HFFc6 (cell line): ENCODE measurements around the gene CRPPA. TPM values are rescaled to one million over a fixed set of nuclear protein-coding genes. Genes with fewer than 3 reads are reported as not detected.

Source experiments
- DNase-seq: peaks from one replicate; pipeline ENCODE4 v3.0.0-alpha.2; 2018
- H3K27ac Mint-ChIP-seq: 2 replicates; pipeline ENCODE4 v1.8.0; 2020; ENCODE audit warnings: mild to moderate bottlenecking, mixed read lengths
- H3K27me3 Mint-ChIP-seq: 2 replicates; pipeline ENCODE4 v1.8.0; 2021; ENCODE audit warnings: mild to moderate bottlenecking, moderate library complexity, mixed read lengths; ENCODE audit not compliant: insufficient read depth
- H3K36me3 Mint-ChIP-seq: 2 replicates; pipeline ENCODE4 v1.8.0; 2021; ENCODE audit warnings: low read depth, mixed read lengths
- H3K4me1 Mint-ChIP-seq: 2 replicates; pipeline ENCODE4 v1.8.0; 2020; ENCODE audit warnings: low read depth, mixed read lengths
- H3K4me3 Mint-ChIP-seq: 2 replicates; pipeline ENCODE4 v1.8.0; 2020; ENCODE audit warnings: mild to moderate bottlenecking, moderate library complexity, mixed read lengths
- H3K9me3 Mint-ChIP-seq: 2 replicates; pipeline ENCODE4 v1.8.0; 2020; ENCODE audit warnings: mild to moderate bottlenecking, mixed read lengths
- CTCF ChIP-seq: fragments of 200-600 bp; sonication (generic); IDR thresholded peaks from 2 replicates; pipeline ENCODE4 v1.5.0; 2021; ENCODE audit warnings: antibody characterized with exemption, mild to moderate bottlenecking
- total RNA-seq, 6 experiments: library from RNA; stranded (reverse); fragmentation: NEBNext Ultra II Directional; extraction: Animal tissue kit (Norgen Biotek cat#: 25700); gene quantifications; 2 replicates in 1 of 6; 3 replicates in 5 of 6; pipeline ENCODE4 v1.2.3, GENCODE V29; 2021

Gene CRPPA
- total RNA-seq, 6 experiments from 2014 or later: 2.3 to 3.1 (median 2.5) TPM

GRCh38 chr7:16422917-16423316 is 1.6 kb upstream of the CRPPA start:
- peaks cover 5% of the 10 kb centered on the region; the same call in 1 of the 2 replicates for H3K27me3 Mint-ChIP-seq
- H3K9me3 Mint-ChIP-seq: no peaks in the 10 kb centered on the region
- no peak overlapping the region for H3K4me3 Mint-ChIP-seq
- no peak for DNase-seq
- H3K4me1 Mint-ChIP-seq: peaks cover 59% of the 10 kb centered on the region
- peaks cover 6% of the 10 kb centered on the region for H3K36me3 Mint-ChIP-seq
- no peak for TF ChIP-seq CTCF
- no peak overlapping the region; the same call in 1 of the 2 replicates for H3K27ac Mint-ChIP-seq

- TF ChIP-seq CTCF: no peak
- H3K4me1 Mint-ChIP-seq: peaks cover 67% of the 10 kb centered on the region
- no peak for DNase-seq
- H3K9me3 Mint-ChIP-seq: no peaks in the 10 kb centered on the region
- peaks cover 5% of the 10 kb centered on the region; the same call in 1 of the 2 replicates for H3K27me3 Mint-ChIP-seq
- H3K27ac Mint-ChIP-seq: peak overlapping the region; percentile 93
- peaks cover 6% of the 10 kb centered on the region for H3K36me3 Mint-ChIP-seq
- H3K4me3 Mint-ChIP-seq: peak overlapping the region; percentile 77
Observed at GRCh38 chr7:16422103-16422435, 731 bp upstream of the CRPPA start.

GRCh38 chr7:16420649-16421332 is 547 bp downstream of the CRPPA start:
- H3K27me3 Mint-ChIP-seq: peaks cover 5% of the 10 kb centered on the region; the same call in 1 of the 2 replicates
- TF ChIP-seq CTCF: peak; percentile 61
- peaks cover 6% of the 10 kb centered on the region for H3K36me3 Mint-ChIP-seq
- H3K9me3 Mint-ChIP-seq: no peaks in the 10 kb centered on the region
- H3K4me3 Mint-ChIP-seq: peak overlapping the region; percentile 84
- peaks cover 67% of the 10 kb centered on the region for H3K4me1 Mint-ChIP-seq
- DNase-seq: peak; percentile 66
- H3K27ac Mint-ChIP-seq: peak overlapping the region; percentile 90

GRCh38 chr7:16420329-16420648 is 1.0 kb downstream of the CRPPA start:
- peaks cover 6% of the 10 kb centered on the region for H3K36me3 Mint-ChIP-seq
- peak overlapping the region; percentile 90 for H3K27ac Mint-ChIP-seq
- no peak for TF ChIP-seq CTCF
- peaks cover 5% of the 10 kb centered on the region; the same call in 1 of the 2 replicates for H3K27me3 Mint-ChIP-seq
- DNase-seq: no peak
- peak overlapping the region; percentile 84 for H3K4me3 Mint-ChIP-seq
- no peaks in the 10 kb centered on the region for H3K9me3 Mint-ChIP-seq
- H3K4me1 Mint-ChIP-seq: peaks cover 69% of the 10 kb centered on the region

GRCh38 chr7:16419859-16420258 is 1.5 kb downstream of the CRPPA start:
- peaks cover 69% of the 10 kb centered on the region for H3K4me1 Mint-ChIP-seq
- H3K36me3 Mint-ChIP-seq: peaks cover 6% of the 10 kb centered on the region
- no peak for DNase-seq
- H3K27ac Mint-ChIP-seq: peak overlapping the region; percentile 90; the same call in 1 of the 2 replicates
- TF ChIP-seq CTCF: no peak
- no peak overlapping the region; the same call in 1 of the 2 replicates for H3K4me3 Mint-ChIP-seq
- H3K9me3 Mint-ChIP-seq: no peaks in the 10 kb centered on the region
- H3K27me3 Mint-ChIP-seq: peaks cover 5% of the 10 kb centered on the region; the same call in 1 of the 2 replicates
